ENCODE measurements around the gene OR52I1. TPM values are rescaled to one million over a fixed set of nuclear protein-coding genes. Genes with fewer than 3 reads are reported as not detected.

Gene OR52I1, protein sequence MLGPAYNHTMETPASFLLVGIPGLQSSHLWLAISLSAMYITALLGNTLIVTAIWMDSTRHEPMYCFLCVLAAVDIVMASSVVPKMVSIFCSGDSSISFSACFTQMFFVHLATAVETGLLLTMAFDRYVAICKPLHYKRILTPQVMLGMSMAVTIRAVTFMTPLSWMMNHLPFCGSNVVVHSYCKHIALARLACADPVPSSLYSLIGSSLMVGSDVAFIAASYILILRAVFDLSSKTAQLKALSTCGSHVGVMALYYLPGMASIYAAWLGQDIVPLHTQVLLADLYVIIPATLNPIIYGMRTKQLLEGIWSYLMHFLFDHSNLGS
- total RNA-seq (2022; extraction: Qiagen RNA extraction) = not detected in 5 replicates

GRCh38 chr11:4593739-4594138 is at the start of gene OR52I1:
OR52I1 (plus strand) TSS chr11:4594039; CDS start chr11:4594039, 0 bp downstream.

DNA sequence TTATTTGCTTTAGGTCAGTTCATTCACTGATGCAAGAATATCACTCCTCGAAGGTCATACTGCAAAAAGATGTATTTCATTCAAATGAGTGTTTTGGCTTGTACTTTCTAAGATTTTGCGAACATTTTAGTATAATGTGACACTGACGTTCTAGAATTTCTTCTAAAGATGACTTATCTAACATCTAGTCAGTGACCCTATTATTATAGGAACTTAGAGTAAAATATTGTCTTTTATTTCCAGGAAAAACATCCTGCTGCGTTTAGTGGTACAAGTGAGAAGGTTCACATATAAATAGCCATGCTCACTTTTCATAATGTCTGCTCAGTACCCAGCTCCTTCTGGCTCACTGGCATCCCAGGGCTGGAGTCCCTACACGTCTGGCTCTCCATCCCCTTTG is 48.9 kb upstream of the OR52I1 start, which contains the start of gene OR52M1:
Gene OR52M1, plus strand, starts transcription at position 301 of the 400 bp plus-strand sequence. Its CDS starts 0 bp downstream, at position 301.

DNA sequence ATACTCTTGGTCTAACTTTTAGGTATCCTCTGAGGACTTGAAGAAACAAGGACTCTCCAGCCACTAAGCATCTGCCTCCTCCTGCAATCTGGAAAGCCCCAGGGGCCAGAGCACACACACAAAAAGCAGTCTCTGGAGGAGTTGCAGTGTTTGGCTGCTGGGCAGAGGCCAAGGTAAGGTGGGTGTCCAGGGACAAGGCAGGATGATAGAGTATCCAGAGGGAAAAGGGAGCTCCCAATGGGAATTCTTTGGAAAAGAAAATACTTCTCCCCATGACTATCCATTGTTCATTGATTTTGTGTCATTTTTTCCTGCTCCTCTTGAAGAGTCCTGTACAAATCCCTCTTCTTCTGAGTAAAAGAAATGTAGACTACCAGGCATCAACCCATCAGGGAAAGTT is 12.4 kb upstream of the OR52I1 start, which contains the start of gene OR52I2:
Gene OR52I2, plus strand, starts transcription at position 301 of the 400 bp plus-strand sequence.

GRCh38 chr11:4607781-4608666 is 14.2 kb downstream of the OR52I1 start, which contains the start of gene TRIM68:
TRIM68 (minus strand) TSS chr11:4608231; CDS start chr11:4605504, 2,727 bp downstream.

GRCh38 chr11:4636962-4637661 is 43.3 kb downstream of the OR52I1 start, which contains the start of gene OR51D1:
OR51D1 (plus strand) TSS chr11:4637477; CDS start chr11:4639791, 2,314 bp downstream.

DNA sequence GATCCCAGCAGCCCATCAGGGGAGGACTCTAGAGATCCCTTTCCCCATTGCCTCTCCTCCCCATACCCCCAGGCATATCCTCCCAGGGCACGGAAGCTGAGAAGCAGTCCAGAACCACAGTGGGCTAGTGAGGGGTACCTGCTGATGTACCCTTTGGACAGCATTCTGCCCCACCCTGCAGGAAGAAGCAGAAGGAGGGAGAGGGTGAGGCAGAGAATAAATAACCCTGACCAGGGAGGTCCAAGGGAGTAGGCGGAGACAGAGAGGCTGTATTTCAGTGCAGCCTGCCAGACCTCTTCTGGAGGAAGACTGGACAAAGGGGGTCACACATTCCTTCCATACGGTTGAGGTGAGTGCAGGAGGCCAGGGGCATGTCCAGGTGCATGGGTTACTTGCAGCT is 49.8 kb downstream of the OR52I1 start, which contains the start of gene OR51E1:
Gene OR51E1, plus strand, starts transcription at position 301 of the 400 bp plus-strand sequence. CDS start 8,545 bp downstream, outside the sequence.

Other genes starting within 250 kb of the OR52I1 start
- not detected in 5 replicates for gene OR52B4, start 225.7 kb upstream of the OR52I1 start, total RNA-seq (2022; extraction: Qiagen RNA extraction)
- 18.2 to 24.7 TPM (median 23.6 TPM) in 5 replicates for gene TRIM21, start 200.3 kb upstream of the OR52I1 start, total RNA-seq (2022; extraction: Qiagen RNA extraction)
- not detected in 5 replicates for gene OR52K2, start 144.7 kb upstream of the OR52I1 start, total RNA-seq (2022; extraction: Qiagen RNA extraction)
- not detected in 5 replicates for gene OR52K1, start 111.4 kb upstream of the OR52I1 start, total RNA-seq (2022; extraction: Qiagen RNA extraction)
- not detected in 5 replicates for gene OR52M1, start 48.8 kb upstream of the OR52I1 start, total RNA-seq (2022; extraction: Qiagen RNA extraction)
- not detected in 5 replicates for gene OR52I2, start 12.3 kb upstream of the OR52I1 start, total RNA-seq (2022; extraction: Qiagen RNA extraction)
- gene TRIM68, start 14.2 kb downstream of the OR52I1 start, total RNA-seq (2022; extraction: Qiagen RNA extraction) = 7.7 to 10.1 TPM (median 9.7 TPM) in 5 replicates
- gene OR51D1, start 43.4 kb downstream of the OR52I1 start, total RNA-seq (2022; extraction: Qiagen RNA extraction) = not detected in 5 replicates
- gene OR51E1, start 49.9 kb downstream of the OR52I1 start, total RNA-seq (2022; extraction: Qiagen RNA extraction) = not detected in 5 replicates
- gene OR51E2, start 103.8 kb downstream of the OR52I1 start, total RNA-seq (2022; extraction: Qiagen RNA extraction) = not detected in 5 replicates
- gene MMP26, start 110.7 kb downstream of the OR52I1 start, total RNA-seq (2022; extraction: Qiagen RNA extraction) = not detected in 5 replicates
- gene OR51F1, start 175.9 kb downstream of the OR52I1 start, total RNA-seq (2022; extraction: Qiagen RNA extraction) = not detected in 5 replicates
- gene OR52R1, start 210.3 kb downstream of the OR52I1 start, total RNA-seq (2022; extraction: Qiagen RNA extraction) = not detected in 5 replicates
- not detected in 5 replicates for gene OR51F2, start 227.3 kb downstream of the OR52I1 start, total RNA-seq (2022; extraction: Qiagen RNA extraction)